ENCODE data around the gene GAPDHS.

- TF ChIP-seq, protein P1, sequence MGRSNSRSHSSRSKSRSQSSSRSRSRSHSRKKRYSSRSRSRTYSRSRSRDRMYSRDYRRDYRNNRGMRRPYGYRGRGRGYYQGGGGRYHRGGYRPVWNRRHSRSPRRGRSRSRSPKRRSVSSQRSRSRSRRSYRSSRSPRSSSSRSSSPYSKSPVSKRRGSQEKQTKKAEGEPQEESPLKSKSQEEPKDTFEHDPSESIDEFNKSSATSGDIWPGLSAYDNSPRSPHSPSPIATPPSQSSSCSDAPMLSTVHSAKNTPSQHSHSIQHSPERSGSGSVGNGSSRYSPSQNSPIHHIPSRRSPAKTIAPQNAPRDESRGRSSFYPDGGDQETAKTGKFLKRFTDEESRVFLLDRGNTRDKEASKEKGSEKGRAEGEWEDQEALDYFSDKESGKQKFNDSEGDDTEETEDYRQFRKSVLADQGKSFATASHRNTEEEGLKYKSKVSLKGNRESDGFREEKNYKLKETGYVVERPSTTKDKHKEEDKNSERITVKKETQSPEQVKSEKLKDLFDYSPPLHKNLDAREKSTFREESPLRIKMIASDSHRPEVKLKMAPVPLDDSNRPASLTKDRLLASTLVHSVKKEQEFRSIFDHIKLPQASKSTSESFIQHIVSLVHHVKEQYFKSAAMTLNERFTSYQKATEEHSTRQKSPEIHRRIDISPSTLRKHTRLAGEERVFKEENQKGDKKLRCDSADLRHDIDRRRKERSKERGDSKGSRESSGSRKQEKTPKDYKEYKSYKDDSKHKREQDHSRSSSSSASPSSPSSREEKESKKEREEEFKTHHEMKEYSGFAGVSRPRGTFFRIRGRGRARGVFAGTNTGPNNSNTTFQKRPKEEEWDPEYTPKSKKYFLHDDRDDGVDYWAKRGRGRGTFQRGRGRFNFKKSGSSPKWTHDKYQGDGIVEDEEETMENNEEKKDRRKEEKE (IDR thresholded peaks at IDR 0.05) = no peak
- TF ChIP-seq TCF7 (IDR thresholded peaks at IDR 0.05; ENCODE audit: low read depth) (no peak), THAP8 (CRISPR knock-in tag; IDR thresholded peaks at IDR 0.05; ENCODE audit: borderline replicate concordance) (no peak), RFX1 (IDR thresholded peaks at IDR 0.05) (no peak), ISL2 (CRISPR knock-in tag; IDR thresholded peaks at IDR 0.05) (no peak)
- TF ChIP-seq, protein P2, sequence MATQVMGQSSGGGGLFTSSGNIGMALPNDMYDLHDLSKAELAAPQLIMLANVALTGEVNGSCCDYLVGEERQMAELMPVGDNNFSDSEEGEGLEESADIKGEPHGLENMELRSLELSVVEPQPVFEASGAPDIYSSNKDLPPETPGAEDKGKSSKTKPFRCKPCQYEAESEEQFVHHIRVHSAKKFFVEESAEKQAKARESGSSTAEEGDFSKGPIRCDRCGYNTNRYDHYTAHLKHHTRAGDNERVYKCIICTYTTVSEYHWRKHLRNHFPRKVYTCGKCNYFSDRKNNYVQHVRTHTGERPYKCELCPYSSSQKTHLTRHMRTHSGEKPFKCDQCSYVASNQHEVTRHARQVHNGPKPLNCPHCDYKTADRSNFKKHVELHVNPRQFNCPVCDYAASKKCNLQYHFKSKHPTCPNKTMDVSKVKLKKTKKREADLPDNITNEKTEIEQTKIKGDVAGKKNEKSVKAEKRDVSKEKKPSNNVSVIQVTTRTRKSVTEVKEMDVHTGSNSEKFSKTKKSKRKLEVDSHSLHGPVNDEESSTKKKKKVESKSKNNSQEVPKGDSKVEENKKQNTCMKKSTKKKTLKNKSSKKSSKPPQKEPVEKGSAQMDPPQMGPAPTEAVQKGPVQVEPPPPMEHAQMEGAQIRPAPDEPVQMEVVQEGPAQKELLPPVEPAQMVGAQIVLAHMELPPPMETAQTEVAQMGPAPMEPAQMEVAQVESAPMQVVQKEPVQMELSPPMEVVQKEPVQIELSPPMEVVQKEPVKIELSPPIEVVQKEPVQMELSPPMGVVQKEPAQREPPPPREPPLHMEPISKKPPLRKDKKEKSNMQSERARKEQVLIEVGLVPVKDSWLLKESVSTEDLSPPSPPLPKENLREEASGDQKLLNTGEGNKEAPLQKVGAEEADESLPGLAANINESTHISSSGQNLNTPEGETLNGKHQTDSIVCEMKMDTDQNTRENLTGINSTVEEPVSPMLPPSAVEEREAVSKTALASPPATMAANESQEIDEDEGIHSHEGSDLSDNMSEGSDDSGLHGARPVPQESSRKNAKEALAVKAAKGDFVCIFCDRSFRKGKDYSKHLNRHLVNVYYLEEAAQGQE (IDR thresholded peaks at IDR 0.05; ENCODE audit: borderline replicate concordance in 1 of 2, low read depth in 1 of 2, low read length in 2 of 2) = no peak
These were observed 39.3 kb upstream of the GAPDHS start for GRCh38 chr19:35493971-35494370.
